Fibroblast of lung (primary cell): Measurements from ENCODE around the gene OR8A1.

Experiments
- CTCF ChIP-seq, 2 donors: IDR thresholded peaks in 1 of 2; conservative IDR thresholded peaks in 1 of 2; 1 replicate in 1 of 2; 2 replicates in 1 of 2; pipeline ENCODE4 v1.5.1; 2011 to 2012; ENCODE audit warnings: low read length in 2 of 2, control low read depth in 1 of 2, inconsistent platforms in 1 of 2, low read depth in 1 of 2, mild to moderate bottlenecking in 1 of 2
- EZH2 ChIP-seq: IDR thresholded peaks from 2 replicates; pipeline ENCODE4 v1.5.1; 2012; ENCODE audit warnings: low read length, control low read depth, mild to moderate bottlenecking; ENCODE audit errors: missing control alignments

- TF ChIP-seq EZH2 (no peak), CTCF (conservative IDR thresholded peaks at IDR 0.05 in 1 of 2, IDR thresholded peaks at IDR 0.05 in 1 of 2; ENCODE audit: low read depth in 1 of 2, low read length in 2 of 2) (no peak)
These were observed 34.1 kb upstream of the OR8A1 start for GRCh38 chr11:124535552-124536232.
